Hindlimb muscle (tissue), 1 donor: ENCODE results near the gene NUP93. TPM values are rescaled to one million over a fixed set of nuclear protein-coding genes. Genes with fewer than 3 reads are reported as not detected.
A peak's percentile ranks its signal among the peaks of the same experiment; 100 is the strongest.

Experiments used
- DNase-seq: peaks from one replicate; pipeline ENCODE4 v3.0.0-alpha.2; 2013
- polyA plus RNA-seq: library from polyadenylated mRNA; unstranded; fragments of 120-200 nt; gene quantifications from one replicate; pipeline ENCODE4 v1.2.1, GENCODE V29; 2013; ENCODE audit not compliant: insufficient read length

NUP93 gene
- polyA plus RNA-seq, 1 donor, result 44.2 TPM

- DNase-seq, result no peak
Observed at GRCh38 chr16:56743840-56744239, 13.9 kb downstream of the NUP93 start.

- no peak for DNase-seq
Observed at GRCh38 chr16:56744996-56745640, 15.2 kb downstream of the NUP93 start.

- DNase-seq, result no peak
Observed at GRCh38 chr16:56747486-56748045, 17.6 kb downstream of the NUP93 start.

DNA sequence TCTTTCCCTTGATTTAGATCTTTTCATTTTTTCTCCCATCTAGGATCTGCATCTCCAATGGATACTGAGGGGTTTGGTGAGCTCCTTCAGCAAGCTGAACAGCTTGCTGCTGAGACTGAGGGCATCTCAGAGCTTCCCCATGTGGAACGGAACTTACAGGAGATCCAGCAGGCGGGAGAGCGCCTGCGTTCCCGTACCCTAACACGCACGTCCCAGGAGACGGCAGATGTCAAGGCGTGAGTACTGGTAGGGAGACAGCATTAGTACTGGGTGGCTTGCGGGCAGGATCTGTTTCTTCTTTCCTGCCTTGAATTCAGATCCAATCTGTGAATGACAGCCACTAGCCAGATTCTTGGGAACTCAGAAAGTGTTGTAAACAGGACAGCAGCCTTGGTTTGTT, 18.3 kb downstream of the NUP93 start:
- no peak for DNase-seq

DNA sequence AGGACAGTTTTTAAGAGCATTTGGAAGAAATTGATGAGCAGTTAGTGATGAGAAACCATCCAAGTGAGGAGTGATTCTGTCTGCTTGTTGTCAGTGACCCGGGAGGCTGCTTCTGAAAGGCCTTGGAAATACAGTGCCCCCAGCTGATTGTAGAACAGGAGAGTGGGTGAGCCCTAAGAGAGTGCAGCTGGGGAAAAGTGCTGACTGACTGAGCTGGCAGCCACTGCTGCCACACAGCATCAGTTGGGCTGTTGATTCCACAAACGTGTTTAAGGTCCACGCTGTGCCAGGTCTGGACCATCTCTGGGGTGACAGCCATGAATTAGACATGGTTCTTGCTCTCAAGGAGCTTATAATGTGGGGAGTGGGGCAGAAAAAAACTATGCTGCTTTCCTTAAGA, 18.9 kb downstream of the NUP93 start:
- DNase-seq, result no peak

DNA sequence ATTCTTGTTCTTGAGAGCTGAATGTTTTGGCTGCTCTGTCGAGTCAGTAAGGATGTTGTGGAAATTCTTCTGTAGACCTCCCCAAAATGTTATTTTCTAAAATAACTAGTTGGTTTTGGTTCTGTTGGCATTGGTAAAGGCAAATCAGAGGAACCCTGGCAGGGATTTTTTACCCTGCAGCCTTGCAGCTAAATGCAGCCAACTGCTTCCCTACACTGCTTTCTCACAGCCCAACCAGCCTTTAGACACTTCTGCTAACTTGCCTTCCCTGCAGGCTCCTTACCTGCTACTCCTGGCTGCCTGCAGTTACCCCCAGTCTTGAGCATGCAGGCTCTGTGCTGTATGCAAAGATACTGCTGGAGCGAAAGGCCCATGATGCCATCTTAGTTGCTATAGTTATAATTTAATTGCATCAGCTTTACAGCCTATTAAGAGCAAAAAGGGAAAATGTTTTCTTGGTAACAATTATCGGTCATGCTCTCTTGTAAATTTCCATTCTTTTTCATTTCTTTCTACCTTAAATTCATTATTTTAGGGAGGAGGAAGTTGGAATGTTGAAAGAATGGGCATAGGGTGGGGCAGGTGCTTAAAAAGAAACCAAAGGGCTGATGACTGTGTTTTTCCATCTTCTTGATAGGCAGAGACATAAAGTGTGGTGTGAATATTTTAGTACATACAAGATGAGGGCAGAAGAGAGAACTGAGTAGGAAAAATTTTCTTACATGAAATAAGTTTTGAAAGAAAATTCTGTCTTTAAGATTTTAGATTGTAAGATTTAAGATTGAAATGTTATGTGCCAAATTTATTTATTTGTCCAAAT, 20.0 kb downstream of the NUP93 start:
- DNase-seq, result no peak

GRCh38 chr16:56753410-56753809, 23.5 kb downstream of the NUP93 start:
- no peak for DNase-seq

GRCh38 chr16:56755038-56755437, 25.1 kb downstream of the NUP93 start:
- DNase-seq, result no peak

GRCh38 chr16:56758432-56758831, 28.5 kb downstream of the NUP93 start:
- no peak for DNase-seq

GRCh38 chr16:56758930-56759329, 29.0 kb downstream of the NUP93 start:
- peak; percentile 32 for DNase-seq

DNA sequence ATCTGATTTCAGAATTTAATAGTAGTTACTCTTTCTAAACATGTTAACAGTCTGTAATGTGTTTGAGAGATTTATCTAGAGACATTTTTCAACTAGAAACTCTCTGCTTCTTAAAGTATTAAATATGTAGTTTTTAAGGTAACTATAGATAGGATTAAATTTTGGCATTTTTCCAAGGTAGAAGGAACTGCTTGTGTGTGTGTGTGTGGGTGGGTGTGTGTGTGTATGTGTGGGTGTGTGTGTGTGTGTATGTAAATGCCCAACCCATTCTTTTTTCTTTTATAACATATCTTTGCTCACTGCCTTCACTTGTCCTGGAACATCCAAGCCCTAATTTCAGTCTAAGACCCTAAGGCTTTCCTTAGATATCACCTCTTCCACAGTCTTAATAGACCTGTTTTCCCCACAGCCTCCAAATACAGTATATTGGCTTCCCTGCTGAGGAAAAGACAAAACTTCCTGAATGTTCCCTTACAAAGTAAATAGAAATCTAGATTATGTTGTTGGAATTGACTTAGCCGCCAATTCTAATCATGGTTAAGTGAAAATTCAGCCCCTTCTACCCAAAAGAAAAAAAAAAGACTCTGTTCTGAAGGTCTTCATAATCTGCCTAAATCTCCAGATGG, 33.5 kb downstream of the NUP93 start:
- no peak for DNase-seq

- no peak for DNase-seq
Observed at GRCh38 chr16:56764835-56765234, 34.9 kb downstream of the NUP93 start.

GRCh38 chr16:56765949-56766348, 36.0 kb downstream of the NUP93 start:
- no peak for DNase-seq

DNA sequence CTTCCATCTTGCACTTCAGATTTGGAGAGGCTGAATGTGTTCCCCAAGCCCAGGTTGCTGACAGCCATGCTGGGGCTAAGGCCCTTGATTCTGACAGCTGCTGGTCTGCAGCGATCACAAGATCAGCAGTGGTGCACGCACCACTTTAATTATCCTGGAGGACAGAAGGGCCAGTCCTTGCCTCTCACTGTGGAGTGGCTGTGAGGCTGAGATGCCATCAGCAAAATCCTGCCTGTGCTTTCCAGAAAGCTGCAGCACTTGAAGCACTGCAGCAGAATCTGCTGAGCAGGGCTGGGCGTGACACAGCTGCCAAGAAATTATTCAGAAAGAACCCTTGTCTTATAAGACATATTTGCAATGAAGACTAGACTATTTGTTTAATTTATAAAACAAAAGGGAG, 37.1 kb downstream of the NUP93 start:
- no peak for DNase-seq

- no peak for DNase-seq
Observed at GRCh38 chr16:56769677-56770076, 39.7 kb downstream of the NUP93 start.

- DNase-seq, result no peak
Observed at GRCh38 chr16:56771558-56772279, 41.8 kb downstream of the NUP93 start.

GRCh38 chr16:56773532-56773931, 43.6 kb downstream of the NUP93 start:
- no peak for DNase-seq

GRCh38 chr16:56774016-56774680, 44.2 kb downstream of the NUP93 start:
- DNase-seq, result no peak

DNA sequence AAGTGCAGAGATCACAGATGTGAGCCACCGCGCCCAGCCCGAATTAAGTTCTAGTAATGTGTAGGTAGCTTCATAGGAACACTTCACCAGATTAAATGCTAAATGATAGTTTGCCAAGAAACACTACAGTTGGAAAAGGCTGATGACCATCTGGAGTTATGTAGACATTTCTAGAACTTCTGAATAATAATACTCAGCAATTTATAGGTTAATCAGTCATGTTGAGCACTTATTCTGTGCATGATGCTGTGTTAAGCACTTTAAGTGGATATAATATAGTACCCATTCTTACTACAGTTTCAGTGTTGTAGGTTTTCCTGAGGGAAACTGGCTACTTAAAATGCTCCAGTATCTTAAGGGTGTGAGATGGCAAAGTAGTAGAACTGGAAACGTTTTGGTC, 45.2 kb downstream of the NUP93 start:
- DNase-seq, result no peak

DNA sequence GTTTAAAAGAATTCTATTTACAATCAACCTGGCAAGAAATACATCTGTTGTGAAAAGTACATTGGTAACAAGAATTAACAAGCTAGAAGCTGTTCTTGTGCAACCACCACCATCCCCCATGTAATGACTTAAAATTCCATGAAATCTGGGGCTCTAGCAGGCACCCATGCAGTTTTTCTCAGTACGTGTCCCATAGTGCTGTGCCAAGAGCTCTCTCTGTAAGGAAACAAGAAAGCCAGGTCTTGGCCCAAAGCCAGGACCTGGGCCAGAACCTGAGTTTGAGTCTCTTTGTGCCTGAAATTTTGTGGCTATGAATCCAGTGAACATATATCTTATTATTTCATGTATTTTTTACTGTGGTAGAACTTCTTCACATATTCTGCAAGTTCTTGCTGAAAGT, 46.6 kb downstream of the NUP93 start:
- peak; percentile 23 for DNase-seq

DNA sequence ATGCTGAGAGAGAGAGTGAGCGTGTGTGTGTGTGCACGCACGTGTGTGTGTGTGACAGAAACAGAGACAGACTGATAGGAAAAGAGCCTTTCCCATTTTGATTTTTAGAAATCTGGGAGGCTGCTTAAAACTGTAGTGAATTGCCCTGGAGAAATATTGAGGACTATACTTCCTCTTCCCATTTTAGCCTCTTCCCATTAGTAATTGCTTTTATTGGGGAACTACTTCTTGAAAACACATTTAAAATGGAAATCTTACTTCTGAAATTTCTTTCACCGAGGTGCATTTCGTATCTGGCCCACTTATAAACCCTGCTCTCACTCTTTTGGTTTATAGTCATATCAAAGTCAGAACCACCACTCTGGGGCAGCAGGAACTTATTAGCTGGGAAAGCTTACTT, 47.1 kb downstream of the NUP93 start:
- DNase-seq, result no peak

DNA sequence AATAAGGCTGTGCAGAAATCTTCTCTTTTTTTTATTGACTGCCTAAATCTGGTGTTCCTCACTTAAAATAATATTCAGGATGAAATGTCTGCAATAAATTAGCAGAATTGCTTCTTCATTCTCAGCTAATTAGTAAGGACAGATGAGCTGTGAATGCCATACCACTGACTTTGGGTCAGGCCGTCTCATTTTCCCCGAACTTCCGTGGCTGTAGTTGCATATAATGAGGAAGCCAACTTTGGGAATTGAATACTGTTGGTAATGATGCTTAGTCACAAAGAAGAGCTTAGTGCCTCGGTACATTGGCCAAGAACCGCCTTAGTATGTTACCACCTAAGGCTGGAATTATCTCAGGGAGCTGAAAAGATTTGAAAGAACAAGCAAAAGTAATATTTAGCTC, 47.6 kb downstream of the NUP93 start:
- no peak for DNase-seq
